Measurements from ENCODE around the gene IRS2. TPM values are rescaled to one million over a fixed set of nuclear protein-coding genes. Genes with fewer than 3 reads are reported as not detected.
A peak's percentile ranks its signal among the peaks of the same experiment; 100 is the strongest.

IRS2 gene
- polyA plus RNA-seq, 1 donor (not counting 4 experiments of a cell fraction or from before 2014, with no cell fraction given): 2.3 TPM

DNA sequence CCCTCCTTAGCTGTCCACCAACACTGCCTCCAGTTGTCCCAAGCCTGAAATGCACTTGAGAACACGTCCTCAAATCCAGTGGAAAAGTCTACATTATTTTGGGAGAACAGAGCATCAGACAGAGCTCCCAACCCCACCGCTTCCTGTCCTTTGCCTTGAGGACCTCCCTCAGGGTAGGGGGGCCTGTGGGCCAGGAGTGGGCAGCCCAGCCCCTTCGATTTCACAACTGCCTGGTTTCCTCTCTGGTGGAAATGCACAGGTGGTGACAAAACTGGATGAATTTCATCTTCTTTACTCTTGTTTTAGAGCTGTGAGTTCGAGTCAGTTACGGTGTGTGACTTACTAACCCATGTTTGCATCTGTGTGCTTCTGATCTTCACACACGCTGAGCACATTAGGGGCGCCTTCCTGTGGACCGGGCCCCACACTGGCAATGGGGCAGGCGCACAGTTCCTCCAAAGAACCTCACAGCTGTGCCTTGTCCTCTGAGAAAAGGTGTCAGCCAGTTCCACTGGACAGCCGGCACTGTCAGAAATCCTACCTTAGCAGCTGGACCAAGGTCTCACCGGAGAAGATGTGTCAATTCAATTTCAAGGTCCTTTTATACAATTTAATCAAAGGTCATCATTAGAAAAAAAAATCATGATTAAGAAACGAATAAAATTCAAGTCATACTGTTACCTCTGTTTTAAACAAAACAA is 80.2 kb downstream of the IRS2 start:
- Histone ChIP-seq H4K20me1 (ENCODE audit: control insufficient read depth, extremely low read depth, insufficient read depth, low read length) (no peaks in the 10 kb centered on the region), H3K27ac (ENCODE audit: control insufficient read depth, insufficient read depth, low read length) (no peak overlapping the region), H3K36me3 (ENCODE audit: control insufficient read depth in 2 of 2, extremely low read depth in 1 of 2, insufficient read depth in 2 of 2, low read length in 2 of 2) (no peaks in the 10 kb centered on the region), H3K4me3 (ENCODE audit: control insufficient read depth in 2 of 3, extremely low read depth in 1 of 3, insufficient read depth in 2 of 3, low read depth in 1 of 3, low read length in 3 of 3) (no peak overlapping the region), H3K9ac (ENCODE audit: control insufficient read depth, extremely low read depth, insufficient read depth, low read length) (no peak overlapping the region), H3K79me2 (ENCODE audit: control insufficient read depth, insufficient read depth, low read length) (no peaks in the 10 kb centered on the region), H3K4me1 (ENCODE audit: control insufficient read depth, extremely low read depth, insufficient read depth, low read length) (no peaks in the 10 kb centered on the region), H3K4me2 (ENCODE audit: control insufficient read depth, extremely low read depth, insufficient read depth, low read depth, low read length) (no peak overlapping the region), H2AFZ (ENCODE audit: control insufficient read depth, low read length) (no peak overlapping the region), H3K9me1 (ENCODE audit: control insufficient read depth, extremely low read depth, insufficient read depth, low read length) (no peaks in the 10 kb centered on the region), H3K9me3 (ENCODE audit: control insufficient read depth, low read depth, low read length) (peaks cover 3% of the 10 kb centered on the region), H3K27me3 (ENCODE audit: control insufficient read depth, extremely low read depth, insufficient read depth, low read length) (no peaks in the 10 kb centered on the region)
- dilution Hi-C loops (cut with MboI; ENCODE audit: extremely low pct_ligation_motif_present, low sequenced_read_pairs): no loop called here
- DNase-seq (ENCODE audit: low read depth, low spot score): no peak
- TF ChIP-seq EZH2 (IDR thresholded peaks at IDR 0.05; ENCODE audit: low read length): no peak
- TF ChIP-seq, protein P1, sequence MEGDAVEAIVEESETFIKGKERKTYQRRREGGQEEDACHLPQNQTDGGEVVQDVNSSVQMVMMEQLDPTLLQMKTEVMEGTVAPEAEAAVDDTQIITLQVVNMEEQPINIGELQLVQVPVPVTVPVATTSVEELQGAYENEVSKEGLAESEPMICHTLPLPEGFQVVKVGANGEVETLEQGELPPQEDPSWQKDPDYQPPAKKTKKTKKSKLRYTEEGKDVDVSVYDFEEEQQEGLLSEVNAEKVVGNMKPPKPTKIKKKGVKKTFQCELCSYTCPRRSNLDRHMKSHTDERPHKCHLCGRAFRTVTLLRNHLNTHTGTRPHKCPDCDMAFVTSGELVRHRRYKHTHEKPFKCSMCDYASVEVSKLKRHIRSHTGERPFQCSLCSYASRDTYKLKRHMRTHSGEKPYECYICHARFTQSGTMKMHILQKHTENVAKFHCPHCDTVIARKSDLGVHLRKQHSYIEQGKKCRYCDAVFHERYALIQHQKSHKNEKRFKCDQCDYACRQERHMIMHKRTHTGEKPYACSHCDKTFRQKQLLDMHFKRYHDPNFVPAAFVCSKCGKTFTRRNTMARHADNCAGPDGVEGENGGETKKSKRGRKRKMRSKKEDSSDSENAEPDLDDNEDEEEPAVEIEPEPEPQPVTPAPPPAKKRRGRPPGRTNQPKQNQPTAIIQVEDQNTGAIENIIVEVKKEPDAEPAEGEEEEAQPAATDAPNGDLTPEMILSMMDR (optimal IDR thresholded peaks at IDR 0.05 in 1 of 3, IDR thresholded peaks at IDR 0.05 in 1 of 3, conservative IDR thresholded peaks at IDR 0.05 in 1 of 3; ENCODE audit: extremely low read depth in 1 of 3, insufficient read depth in 2 of 3, low read length in 3 of 3): no peak
- FAIRE-seq: no peak

DNA sequence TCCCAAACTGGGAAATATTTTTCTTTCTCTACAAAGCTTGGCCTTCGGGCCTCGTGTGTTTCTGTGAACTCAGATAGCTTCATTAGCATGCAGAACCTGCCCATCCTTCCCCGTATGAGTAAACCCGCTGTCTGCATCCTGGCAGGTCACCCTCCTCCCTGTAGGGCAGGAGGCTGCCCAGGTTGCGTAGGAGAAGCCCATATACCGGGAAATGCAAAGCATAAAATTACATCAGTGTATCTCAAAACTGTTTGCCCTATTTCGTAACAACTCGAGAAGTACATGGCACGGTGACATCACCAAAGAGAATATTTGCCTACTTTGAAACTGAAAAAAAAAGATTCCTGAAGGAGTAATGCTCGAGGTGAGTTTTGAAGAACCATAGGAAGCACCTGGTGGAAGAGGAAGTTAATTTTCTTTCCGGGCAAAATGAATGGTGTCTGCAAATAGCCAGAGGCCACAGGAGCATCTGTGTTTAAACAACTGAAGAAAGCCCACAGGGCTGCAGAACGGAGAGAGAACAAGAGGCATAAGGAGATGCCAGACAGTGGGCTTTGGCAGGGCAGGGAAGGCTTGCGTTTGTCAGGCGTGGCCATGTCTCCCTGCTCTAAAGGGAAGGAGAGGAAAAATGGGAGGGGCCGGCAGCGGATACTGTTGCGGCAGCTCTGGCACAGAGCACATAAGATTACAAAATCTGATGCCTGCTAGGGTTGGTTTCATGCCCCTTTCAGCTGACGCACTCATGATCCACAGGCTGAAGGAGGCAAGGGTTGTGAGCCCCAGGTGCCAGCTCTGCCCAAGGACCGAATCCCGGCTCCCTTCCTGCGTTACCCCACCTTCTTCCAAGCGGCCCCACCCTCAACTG is 81.4 kb downstream of the IRS2 start:
- FAIRE-seq (peak; percentile 56), DNase-seq (ENCODE audit: low read depth, low spot score) (peak; percentile 4)
- TF ChIP-seq, protein P1 (optimal IDR thresholded peaks at IDR 0.05 in 1 of 3, IDR thresholded peaks at IDR 0.05 in 1 of 3, conservative IDR thresholded peaks at IDR 0.05 in 1 of 3; ENCODE audit: extremely low read depth in 1 of 3, insufficient read depth in 2 of 3, low read length in 3 of 3): no peak
- Histone ChIP-seq H2AFZ (ENCODE audit: control insufficient read depth, low read length) (peak overlapping the region; percentile 30), H3K9ac (ENCODE audit: control insufficient read depth, extremely low read depth, insufficient read depth, low read length) (no peak overlapping the region), H3K36me3 (ENCODE audit: control insufficient read depth in 2 of 2, extremely low read depth in 1 of 2, insufficient read depth in 2 of 2, low read length in 2 of 2) (no peaks in the 10 kb centered on the region), H4K20me1 (ENCODE audit: control insufficient read depth, extremely low read depth, insufficient read depth, low read length) (no peaks in the 10 kb centered on the region), H3K9me3 (ENCODE audit: control insufficient read depth, low read depth, low read length) (peaks cover 3% of the 10 kb centered on the region), H3K4me3 (ENCODE audit: control insufficient read depth in 2 of 3, extremely low read depth in 1 of 3, insufficient read depth in 2 of 3, low read depth in 1 of 3, low read length in 3 of 3) (no peak overlapping the region), H3K27ac (ENCODE audit: control insufficient read depth, insufficient read depth, low read length) (no peak overlapping the region), H3K4me1 (ENCODE audit: control insufficient read depth, extremely low read depth, insufficient read depth, low read length) (no peaks in the 10 kb centered on the region), H3K4me2 (ENCODE audit: control insufficient read depth, extremely low read depth, insufficient read depth, low read depth, low read length) (peak overlapping the region; percentile 59), H3K9me1 (ENCODE audit: control insufficient read depth, extremely low read depth, insufficient read depth, low read length) (no peaks in the 10 kb centered on the region), H3K79me2 (ENCODE audit: control insufficient read depth, insufficient read depth, low read length) (no peaks in the 10 kb centered on the region), H3K27me3 (ENCODE audit: control insufficient read depth, extremely low read depth, insufficient read depth, low read length) (no peaks in the 10 kb centered on the region)
- dilution Hi-C loops (cut with MboI; ENCODE audit: extremely low pct_ligation_motif_present, low sequenced_read_pairs): no loop called here
